Tibial nerve (tissue), 4 donors: ENCODE results near the gene LRFN3. TPM values are rescaled to one million over a fixed set of nuclear protein-coding genes. Genes with fewer than 3 reads are reported as not detected.
"Not testable (repeated sequence)": the region's sequence is repeated elsewhere in the genome, so short reads cannot be mapped to it uniquely, and the experiment has no call there.

ENCODE experiments used
- DNase-seq, 2 donors: peaks; one replicate each; pipeline ENCODE4 v3.0.0-alpha.2; 2019; ENCODE audit warnings: low spot score in 2 of 2
- H3K27ac ChIP-seq, 4 donors: fragments of 200-600 bp; sonication (generic) in 3 of 4; one replicate each; pipeline ENCODE4 v1.5.1; 2017 to 2019; ENCODE audit warnings: mild to moderate bottlenecking in 1 of 4
- H3K27me3 ChIP-seq, 2 donors: fragments of 200-600 bp; sonication (generic) in 1 of 2; one replicate each; pipeline versions ENCODE4 v1.5.1 to v1.6.0; 2017 to 2019
- H3K36me3 ChIP-seq, 3 donors: fragments of 200-600 bp; sonication (generic); one replicate each; pipeline ENCODE4 v1.5.1; 2018 to 2019
- H3K4me1 ChIP-seq, 4 donors: fragments of 200-600 bp; sonication (generic) in 3 of 4; one replicate each; pipeline ENCODE4 v1.5.1; 2017 to 2019
- H3K4me3 ChIP-seq, 4 donors: fragments of 200-600 bp; sonication (generic) in 3 of 4; one replicate each; pipeline ENCODE4 v1.5.1; 2017 to 2019; ENCODE audit warnings: mild to moderate bottlenecking in 1 of 4, moderate library complexity in 1 of 4
- H3K9me3 ChIP-seq, 4 donors: fragments of 200-600 bp; sonication (generic) in 3 of 4; one replicate each; pipeline ENCODE4 v1.5.1; 2017 to 2019
- EP300 ChIP-seq, 2 donors: sonication (generic); formaldehyde crosslinking; IDR thresholded peaks; one replicate each; pipeline ENCODE4 v1.6.1; 2017; ENCODE audit warnings: antibody characterized with exemption in 2 of 2, mild to moderate bottlenecking in 1 of 2
- POLR2A ChIP-seq, 2 donors: fragments of 450-650 bp; IDR thresholded peaks; one replicate each; pipeline ENCODE4 v1.6.1; 2017; ENCODE audit warnings: antibody characterized with exemption in 2 of 2, mild to moderate bottlenecking in 2 of 2, moderate library complexity in 2 of 2
- WGBS, 2 donors: methylation state at CpG; one replicate each; pipeline ENCODE4 v1.1.5; 2018; 5-methylcytosine and 5-hydroxymethylcytosine counted together
- total RNA-seq, 4 donors: library from RNA; depleted of rRNA; stranded (reverse); fragments of >200 nt; gene quantifications; one replicate each; pipeline ENCODE4 v1.1.0, GENCODE V29; 2016
- TF ChIP-seq, protein P1 (sequence below), 5 experiments: fragments of 200-600 bp in 3 of 5; fragments of 450-650 bp in 2 of 5; sonication (generic) in 3 of 5; IDR thresholded peaks; one replicate each; pipeline ENCODE4 v1.5.1; 2016 to 2019; ENCODE audit warnings: antibody characterized with exemption in 5 of 5, mild to moderate bottlenecking in 3 of 5, moderate library complexity in 2 of 5

LRFN3 gene
- total RNA-seq, 4 donors from 2014 or later = 5.0 to 20.4 (median 8.6) TPM

DNA sequence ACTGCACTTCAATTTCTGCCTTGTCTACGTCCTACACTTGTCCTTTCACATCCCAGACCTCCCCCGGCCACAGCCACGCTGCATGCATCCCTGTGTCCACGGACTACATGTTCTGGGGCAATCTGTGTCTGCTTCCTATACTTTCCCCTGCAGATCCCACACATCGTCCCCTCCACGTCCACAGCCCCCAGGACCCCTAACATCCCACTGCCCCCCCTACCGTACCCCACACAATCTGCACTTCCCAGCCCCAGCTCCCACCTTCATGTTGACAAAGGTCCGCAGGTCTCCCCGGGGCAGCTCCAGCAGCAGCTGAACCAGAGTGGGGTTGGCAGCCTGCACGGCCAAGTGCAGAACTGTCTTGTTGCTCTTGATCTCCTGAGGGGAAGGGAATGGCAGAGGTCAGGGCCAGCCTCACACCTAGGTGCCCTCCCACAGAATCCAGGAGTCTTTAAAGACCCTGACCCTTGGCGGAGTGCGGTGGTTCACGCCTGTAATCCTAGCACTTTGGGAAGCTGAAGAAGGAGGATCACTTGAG, 46.0 kb upstream of the LRFN3 start:
- Histone ChIP-seq H3K27me3 (no peaks in the 10 kb centered on the region), H3K36me3 (peaks cover 0 to 87% (median 18%) of the 10 kb centered on the region in 3 donors), H3K27ac (no peak overlapping the region), H3K4me3 (no peak overlapping the region), H3K9me3 (no peaks in the 10 kb centered on the region), H3K4me1 (no peaks in the 10 kb centered on the region)
- TF ChIP-seq, protein P1, sequence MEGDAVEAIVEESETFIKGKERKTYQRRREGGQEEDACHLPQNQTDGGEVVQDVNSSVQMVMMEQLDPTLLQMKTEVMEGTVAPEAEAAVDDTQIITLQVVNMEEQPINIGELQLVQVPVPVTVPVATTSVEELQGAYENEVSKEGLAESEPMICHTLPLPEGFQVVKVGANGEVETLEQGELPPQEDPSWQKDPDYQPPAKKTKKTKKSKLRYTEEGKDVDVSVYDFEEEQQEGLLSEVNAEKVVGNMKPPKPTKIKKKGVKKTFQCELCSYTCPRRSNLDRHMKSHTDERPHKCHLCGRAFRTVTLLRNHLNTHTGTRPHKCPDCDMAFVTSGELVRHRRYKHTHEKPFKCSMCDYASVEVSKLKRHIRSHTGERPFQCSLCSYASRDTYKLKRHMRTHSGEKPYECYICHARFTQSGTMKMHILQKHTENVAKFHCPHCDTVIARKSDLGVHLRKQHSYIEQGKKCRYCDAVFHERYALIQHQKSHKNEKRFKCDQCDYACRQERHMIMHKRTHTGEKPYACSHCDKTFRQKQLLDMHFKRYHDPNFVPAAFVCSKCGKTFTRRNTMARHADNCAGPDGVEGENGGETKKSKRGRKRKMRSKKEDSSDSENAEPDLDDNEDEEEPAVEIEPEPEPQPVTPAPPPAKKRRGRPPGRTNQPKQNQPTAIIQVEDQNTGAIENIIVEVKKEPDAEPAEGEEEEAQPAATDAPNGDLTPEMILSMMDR (IDR thresholded peaks at IDR 0.05) = no peak
- no peak for DNase-seq
- WGBS, 2 donors = 86 to 89% methylated on average over 13 of the region's 13 CpGs

DNA sequence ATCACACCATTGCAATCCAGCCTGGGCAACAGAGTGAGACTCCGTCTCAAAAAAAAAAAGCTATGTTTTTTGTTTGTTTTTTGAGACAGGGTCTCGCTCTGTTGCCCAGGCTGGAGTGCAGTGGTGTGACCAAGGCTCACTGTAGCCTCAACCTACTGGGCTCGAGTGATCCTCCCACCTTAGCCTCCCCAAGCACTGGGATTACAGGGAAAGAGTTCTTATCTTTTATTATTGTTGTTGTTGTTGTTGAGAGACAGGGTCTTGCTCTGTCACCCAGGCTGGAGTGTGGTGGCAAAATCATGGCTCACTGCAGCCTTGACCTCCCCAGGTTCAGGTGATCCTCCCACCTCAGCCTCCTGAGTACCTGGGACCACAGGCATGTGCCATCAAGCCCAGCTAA, 44.4 kb upstream of the LRFN3 start:
- not testable (repeated sequence) for DNase-seq, H3K27me3 ChIP-seq, H3K27ac ChIP-seq, H3K9me3 ChIP-seq, H3K4me1 ChIP-seq, H3K4me3 ChIP-seq
- WGBS, 2 donors = 93 to 96% methylated on average over 3 of the region's 3 CpGs
- H3K36me3 ChIP-seq = peaks cover 0 to 98% (median 32%) of the 10 kb centered on the region in 3 donors

DNA sequence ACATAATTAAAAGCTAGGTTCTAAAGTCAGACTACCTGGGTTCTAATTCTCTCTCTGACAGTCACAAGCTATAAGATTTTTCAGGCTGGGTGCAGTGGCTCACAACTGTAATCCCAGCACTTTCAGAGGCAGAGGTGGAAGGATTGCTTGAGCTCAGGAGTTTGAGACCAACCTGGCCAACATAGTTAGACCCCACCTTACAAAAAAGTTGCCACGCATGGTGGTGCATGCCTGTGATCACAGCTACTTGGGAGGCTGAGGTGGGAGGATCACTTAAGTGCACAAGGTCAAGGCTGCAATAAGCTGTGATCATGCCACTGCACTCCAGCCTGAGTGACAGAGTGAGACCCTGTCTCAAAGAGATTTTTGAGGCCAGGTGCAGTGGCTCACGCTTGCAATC, 41.8 kb upstream of the LRFN3 start:
- TF ChIP-seq EP300 (IDR thresholded peaks at IDR 0.05) (no peak), POLR2A (IDR thresholded peaks at IDR 0.05) (no peak)
- TF ChIP-seq, protein P1 (IDR thresholded peaks at IDR 0.05) = no peak
- WGBS, 2 donors = 91 to 100% methylated on average over 2 of the region's 2 CpGs
- no peaks in the 10 kb centered on the region for H3K27me3 ChIP-seq
- H3K4me3 ChIP-seq = no peak overlapping the region
- peaks cover 0 to 84% (median 26%) of the 10 kb centered on the region in 3 donors for H3K36me3 ChIP-seq
- no peaks in the 10 kb centered on the region for H3K9me3 ChIP-seq
- peaks cover 0 to 19% (median 7%) of the 10 kb centered on the region in 4 donors for H3K4me1 ChIP-seq
- no peak for DNase-seq
- H3K27ac ChIP-seq = no peak overlapping the region

DNA sequence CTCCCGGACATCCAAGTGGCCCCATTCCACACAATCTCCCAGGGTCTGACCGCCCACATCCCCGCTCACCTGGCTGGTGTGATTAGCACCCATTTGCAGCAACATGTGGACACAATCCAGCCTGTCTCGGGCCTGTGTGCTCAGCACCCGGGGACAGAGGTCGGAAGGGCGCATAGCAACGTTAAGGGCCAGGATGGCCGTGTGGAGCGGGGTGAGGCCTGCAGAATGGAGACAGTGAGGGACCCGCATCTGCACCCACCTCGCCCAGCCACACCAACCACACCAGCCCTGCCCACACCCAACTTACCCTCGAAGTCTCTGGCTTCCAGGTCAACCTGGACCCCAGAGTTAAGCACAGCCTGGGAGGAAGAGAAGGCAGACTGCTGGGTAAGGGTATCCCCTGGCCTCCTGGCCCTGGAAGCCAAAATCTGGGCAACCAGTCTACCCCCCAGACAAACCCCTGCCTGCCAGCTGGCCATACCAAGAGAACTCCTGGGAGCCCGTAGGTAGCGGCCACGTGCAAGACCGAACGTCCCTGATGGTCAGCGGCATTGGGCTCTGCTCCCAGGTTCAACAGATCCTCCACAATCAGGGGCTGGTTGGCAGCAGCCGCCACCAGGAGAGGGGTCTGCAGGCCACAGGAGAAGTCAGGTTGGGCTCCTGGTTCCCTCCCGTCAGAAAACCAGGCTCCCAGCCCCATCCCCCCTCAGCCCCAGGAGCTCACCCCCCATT, 40.1 kb upstream of the LRFN3 start:
- Histone ChIP-seq H3K4me1 (peaks cover 0 to 23% (median 11%) of the 10 kb centered on the region in 4 donors), H3K9me3 (no peaks in the 10 kb centered on the region), H3K36me3 (peaks cover 0 to 66% (median 19%) of the 10 kb centered on the region in 3 donors), H3K27ac (no peak overlapping the region), H3K4me3 (no peak overlapping the region), H3K27me3 (peaks cover 0 to 3% of the 10 kb centered on the region in 2 donors)
- DNase-seq = no peak
- 85 to 86% methylated on average over 16 to 21 of the region's 21 CpGs for WGBS, 2 donors
- TF ChIP-seq, protein P1 (IDR thresholded peaks at IDR 0.05) = no peak
- TF ChIP-seq EP300 (IDR thresholded peaks at IDR 0.05) (no peak), POLR2A (IDR thresholded peaks at IDR 0.05) (no peak)

DNA sequence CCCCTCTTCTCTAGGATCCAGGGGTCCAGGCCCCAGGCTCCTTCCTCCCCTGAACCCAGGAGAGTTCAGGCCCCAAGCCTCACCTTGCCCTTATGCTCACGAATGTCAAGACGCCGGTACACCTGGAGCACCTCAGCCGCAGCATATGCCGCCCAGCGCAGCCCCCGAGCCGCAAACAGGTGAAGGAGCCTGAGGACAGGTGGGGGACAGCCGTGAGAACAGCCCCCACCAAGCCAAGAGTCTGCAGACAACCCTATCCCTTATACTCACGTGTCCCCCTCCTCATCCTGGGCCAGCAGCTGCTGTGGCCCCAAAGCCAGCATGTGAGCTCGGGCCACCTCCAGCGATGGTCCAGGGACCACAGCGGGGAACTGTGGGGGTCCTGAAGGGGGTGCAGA, 39.5 kb upstream of the LRFN3 start:
- Histone ChIP-seq H3K4me1 (peaks cover 0 to 28% (median 16%) of the 10 kb centered on the region in 4 donors), H3K9me3 (no peaks in the 10 kb centered on the region), H3K27me3 (peaks cover 0 to 3% of the 10 kb centered on the region in 2 donors), H3K27ac (no peak overlapping the region), H3K4me3 (no peak overlapping the region), H3K36me3 (peaks cover 0 to 62% (median 19%) of the 10 kb centered on the region in 3 donors)
- DNase-seq = no peak
- 93 to 99% methylated on average over 10 to 13 of the region's 13 CpGs for WGBS, 2 donors
- TF ChIP-seq POLR2A (IDR thresholded peaks at IDR 0.05) (no peak), EP300 (IDR thresholded peaks at IDR 0.05) (no peak)
- TF ChIP-seq, protein P1 (IDR thresholded peaks at IDR 0.05) = no peak
